WI38 (cell line): ENCODE results near the gene CLASP1.
"Not testable (repeated sequence)": the region's sequence is repeated elsewhere in the genome, so short reads cannot be mapped to it uniquely, and the experiment has no call there.

ENCODE experiments used
- H3K4me3 ChIP-seq: 2 replicates; pipeline ENCODE4 v1.5.1; 2011; ENCODE audit warnings: low read depth, mild to moderate bottlenecking, control low read depth, low read length
- CTCF ChIP-seq: IDR thresholded peaks from 2 replicates; pipeline ENCODE4 v1.5.1; 2012; ENCODE audit warnings: low read depth, mild to moderate bottlenecking, control low read depth, low read length

The CLASP1 gene

GRCh38 chr2:121613774-121614173, 35.5 kb downstream of the CLASP1 start:
- H3K4me3 ChIP-seq, result no peak overlapping the region
- no peak for TF ChIP-seq CTCF

- no peak for TF ChIP-seq CTCF
- H3K4me3 ChIP-seq, result no peak overlapping the region
Measured at GRCh38 chr2:121613152-121613551, 36.1 kb downstream of the CLASP1 start.

- H3K4me3 ChIP-seq, result no peak overlapping the region
- TF ChIP-seq CTCF, result no peak
Measured at GRCh38 chr2:121611730-121612705, 37.2 kb downstream of the CLASP1 start.

GRCh38 chr2:121611048-121611649, 38.1 kb downstream of the CLASP1 start:
- H3K4me3 ChIP-seq, result not testable (repeated sequence)

GRCh38 chr2:121610487-121610874, 38.8 kb downstream of the CLASP1 start:
- not testable (repeated sequence) for H3K4me3 ChIP-seq

GRCh38 chr2:121608967-121609366, 40.3 kb downstream of the CLASP1 start:
- no peak overlapping the region for H3K4me3 ChIP-seq
- TF ChIP-seq CTCF, result no peak

GRCh38 chr2:121608367-121608766, 40.9 kb downstream of the CLASP1 start:
- no peak for TF ChIP-seq CTCF
- no peak overlapping the region for H3K4me3 ChIP-seq
